ENCODE results near the gene CAPN9.
"Not testable (repeated sequence)": the region's sequence is repeated elsewhere in the genome, so short reads cannot be mapped to it uniquely, and the experiment has no call there.

Gene CAPN9

DNA sequence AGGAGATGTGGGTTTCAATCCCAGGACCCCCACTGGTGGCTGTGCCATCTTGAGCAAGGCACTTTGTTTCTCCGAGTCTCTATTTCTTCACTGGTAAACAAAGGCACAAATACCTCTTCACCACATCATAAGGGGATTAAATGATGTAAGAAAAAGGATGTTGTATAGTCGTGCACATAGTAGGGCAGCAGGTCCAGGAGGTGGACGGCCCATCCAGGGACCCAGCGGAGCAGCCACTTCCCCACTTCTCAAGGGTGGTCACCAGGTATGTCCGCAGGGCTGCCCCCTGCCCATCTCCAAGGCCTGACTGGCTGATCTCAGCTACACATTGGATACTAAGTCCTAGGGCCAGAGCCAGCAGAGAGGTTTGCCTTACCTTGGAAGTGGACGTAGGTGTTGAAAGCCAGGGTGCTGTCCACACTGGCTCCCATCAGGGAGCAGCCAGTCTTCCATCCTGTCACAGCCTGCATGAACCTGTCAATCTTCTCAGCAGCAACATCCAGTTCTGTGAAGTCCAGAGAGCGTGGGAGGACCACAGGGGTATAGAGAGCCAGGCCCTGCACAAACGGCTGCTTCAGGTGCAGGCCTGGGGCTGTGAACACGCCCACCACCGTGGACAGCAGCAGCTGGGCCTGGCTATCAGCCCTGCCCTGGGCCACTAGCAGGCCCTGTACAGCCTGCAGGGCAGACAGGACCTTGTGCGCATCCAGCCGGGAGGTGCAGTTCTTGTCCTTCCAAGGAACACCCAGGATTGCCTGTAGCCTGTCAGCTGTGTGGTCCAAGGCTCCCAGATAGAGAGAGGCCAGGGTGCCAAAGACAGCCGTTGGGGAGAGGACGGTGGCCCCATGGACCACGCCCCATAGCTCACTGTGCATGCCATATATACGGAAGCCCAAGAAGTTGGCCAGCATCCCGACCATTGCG is 37.3 kb upstream of the CAPN9 start:
- FAIRE-seq: no peak

DNA sequence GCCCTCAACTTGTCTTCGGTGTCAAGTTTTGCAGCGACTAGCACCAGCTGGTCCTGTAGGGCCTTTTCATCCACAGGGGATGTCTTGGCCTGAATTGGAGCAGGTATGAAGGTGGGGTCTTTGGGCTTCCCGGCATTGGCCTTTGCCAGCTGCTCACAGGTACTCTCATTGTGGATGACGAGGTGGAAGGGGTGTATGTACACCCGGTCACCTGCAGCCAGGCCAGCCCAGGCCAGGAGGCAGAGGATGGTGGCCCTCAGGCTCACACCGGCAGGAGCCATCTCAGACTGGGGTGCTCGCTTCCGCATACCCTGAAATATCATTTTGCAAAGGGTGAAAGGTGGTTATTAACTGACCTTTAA is 36.7 kb upstream of the CAPN9 start:
- FAIRE-seq: no peak

More for the DNA sequence above, 37.3 kb upstream of the CAPN9 start:
- DNase-seq (ENCODE audit: insufficient read length, low spot score): no peak

DNA sequence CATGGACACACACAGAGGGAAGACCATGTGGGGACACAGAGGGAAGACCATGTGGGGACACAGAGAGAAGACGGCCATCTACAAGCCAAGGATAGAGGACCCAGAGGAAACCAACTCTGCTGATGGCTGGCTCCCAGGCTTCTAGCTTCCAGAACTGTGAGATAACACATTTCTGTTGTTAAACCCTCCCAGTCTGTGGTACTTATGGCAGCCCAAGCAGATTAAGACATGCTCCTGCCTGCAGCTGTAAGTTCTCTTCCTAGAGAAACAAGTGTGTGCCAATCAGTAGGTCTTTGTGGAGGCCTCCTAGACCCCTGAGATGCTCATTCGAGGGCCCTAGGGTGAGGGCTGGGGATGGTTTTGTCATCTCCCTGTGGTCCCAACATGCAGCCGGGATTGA is 35.9 kb upstream of the CAPN9 start:
- FAIRE-seq: no peak
- no peak for DNase-seq (ENCODE audit: insufficient read length, low spot score)

More for the DNA sequence above, 36.7 kb upstream of the CAPN9 start:
- no peak for DNase-seq (ENCODE audit: insufficient read length, low spot score)

DNA sequence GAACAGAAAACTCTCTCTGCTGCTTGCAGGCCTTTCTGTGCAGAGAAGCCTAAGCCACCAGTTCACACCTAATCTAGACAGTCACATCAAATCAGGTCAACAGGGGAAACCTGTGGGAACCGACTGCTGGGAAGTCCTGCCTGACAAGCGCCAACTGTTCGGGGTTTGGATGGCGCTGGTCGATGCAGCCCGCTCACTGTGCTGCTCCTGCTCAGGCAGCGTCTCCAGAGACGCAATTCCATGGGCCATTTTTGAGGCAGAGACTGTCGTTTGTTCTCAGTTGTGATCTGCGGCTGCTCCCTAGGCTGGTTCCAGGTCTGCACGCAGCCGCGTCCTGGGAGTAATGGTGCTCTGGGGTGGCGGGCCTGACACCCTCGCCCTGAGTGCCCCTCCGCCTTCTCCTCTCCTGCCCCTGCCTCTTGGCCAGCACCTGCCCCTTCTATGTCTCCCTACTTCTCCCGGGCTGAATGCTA is 34.7 kb upstream of the CAPN9 start:
- FAIRE-seq (no peak), DNase-seq (ENCODE audit: insufficient read length, low spot score) (no peak)

DNA sequence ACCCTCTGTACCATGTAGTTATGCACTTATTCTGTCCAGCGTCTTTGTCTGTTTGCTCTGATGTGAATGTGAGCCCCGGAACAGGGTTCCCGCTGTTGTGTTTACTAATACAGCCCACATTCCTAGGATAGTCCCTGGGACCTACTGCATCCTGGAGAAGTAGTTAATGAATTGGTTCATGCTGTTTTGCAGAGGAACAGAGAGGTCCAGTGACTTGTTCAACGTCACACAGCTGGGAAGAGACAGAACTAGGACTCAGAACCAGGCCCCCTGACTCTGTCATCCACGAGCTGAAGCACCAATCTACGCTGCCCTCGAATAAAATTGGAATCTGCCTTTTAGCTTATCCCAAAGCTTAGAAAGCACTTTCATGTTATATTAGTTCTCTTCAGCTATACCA is 34.0 kb upstream of the CAPN9 start:
- DNase-seq (ENCODE audit: insufficient read length, low spot score) (no peak), FAIRE-seq (no peak)

DNA sequence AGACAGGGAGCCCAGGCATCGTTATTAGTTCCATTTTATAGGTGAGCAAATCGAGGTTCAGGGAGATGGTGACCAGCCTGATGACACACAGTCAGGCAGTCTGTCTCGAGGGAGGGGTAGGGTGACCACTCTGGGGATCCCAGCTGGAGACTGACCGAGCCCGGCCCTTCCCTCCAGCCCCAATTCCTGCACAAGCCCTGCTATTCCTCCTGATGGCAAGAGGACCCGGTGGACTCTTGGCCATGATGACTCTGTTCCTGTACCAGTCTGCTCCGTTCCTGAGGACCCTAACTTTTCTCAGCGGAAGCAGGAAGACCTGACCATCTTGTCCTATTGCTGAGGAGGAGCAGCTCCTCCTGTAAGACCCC is 33.7 kb upstream of the CAPN9 start:
- DNase-seq (ENCODE audit: insufficient read length, low spot score) (no peak), FAIRE-seq (no peak)

DNA sequence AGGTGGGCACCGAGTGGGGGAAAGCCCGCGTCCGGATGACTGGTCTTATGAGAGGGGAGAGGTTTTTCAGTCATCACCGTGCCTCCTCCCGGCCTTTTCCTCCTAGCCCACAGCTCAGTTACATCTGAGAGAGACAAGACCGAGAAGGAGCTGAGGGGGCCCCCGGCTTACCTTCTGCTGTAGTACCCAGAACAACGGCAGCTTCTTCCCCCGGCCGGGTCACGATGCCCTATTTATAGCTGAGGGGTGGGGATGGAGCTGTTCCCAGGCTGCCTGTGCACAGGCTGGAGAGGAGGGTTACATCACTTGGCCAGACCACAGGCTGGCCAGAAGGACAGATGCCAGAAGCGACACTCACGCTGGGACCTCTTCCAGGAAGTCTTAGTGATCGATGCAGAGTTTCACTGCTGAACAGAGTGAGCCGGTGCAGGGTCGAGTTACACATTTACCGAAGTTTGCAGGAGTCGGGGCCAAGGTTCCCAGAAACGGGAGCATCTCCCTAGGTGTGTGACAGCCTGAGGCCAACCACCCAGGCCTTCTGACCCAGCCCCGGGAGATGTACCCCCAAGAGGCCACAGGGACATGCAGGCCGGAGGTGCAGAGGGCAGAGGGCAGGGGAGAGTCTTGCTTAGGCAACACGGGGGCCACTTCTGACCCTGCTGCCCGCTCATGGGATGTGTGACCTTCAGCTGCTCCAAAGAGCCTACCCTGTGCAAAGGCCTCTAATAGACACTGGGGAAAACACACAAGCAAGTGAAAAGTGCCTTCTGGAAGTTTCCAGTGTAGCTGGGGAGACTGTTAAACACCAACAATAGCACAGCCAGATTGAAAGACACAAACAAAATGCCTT is 33.0 kb upstream of the CAPN9 start, which contains the start of gene AGT:
Gene AGT, minus strand, starts transcription at position 208 of the 850 bp plus-strand sequence. CDS start 3,299 bp downstream, outside the sequence.
- FAIRE-seq (no peak), DNase-seq (ENCODE audit: insufficient read length, low spot score) (peak; percentile 26)

DNA sequence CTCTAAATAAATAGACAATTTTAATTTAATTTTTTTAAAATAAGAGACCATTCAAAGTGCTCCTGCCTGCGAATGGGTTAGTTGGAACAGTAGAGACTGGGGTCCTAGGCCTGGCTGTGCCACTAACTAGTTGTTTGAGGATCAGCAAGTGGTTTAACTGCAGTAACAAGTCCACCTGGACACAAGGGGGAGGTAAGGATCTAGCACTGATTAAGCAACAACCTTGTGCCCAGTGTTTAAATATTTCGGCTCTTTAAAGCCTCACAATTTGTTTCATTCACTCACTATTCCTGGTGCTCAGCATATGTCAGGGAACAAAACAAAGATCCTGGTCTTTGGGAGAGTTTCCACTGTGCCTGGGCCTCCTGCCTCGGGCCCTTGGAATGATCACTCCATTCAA is 31.7 kb upstream of the CAPN9 start:
- FAIRE-seq: no peak
- DNase-seq (ENCODE audit: insufficient read length, low spot score): no peak

DNA sequence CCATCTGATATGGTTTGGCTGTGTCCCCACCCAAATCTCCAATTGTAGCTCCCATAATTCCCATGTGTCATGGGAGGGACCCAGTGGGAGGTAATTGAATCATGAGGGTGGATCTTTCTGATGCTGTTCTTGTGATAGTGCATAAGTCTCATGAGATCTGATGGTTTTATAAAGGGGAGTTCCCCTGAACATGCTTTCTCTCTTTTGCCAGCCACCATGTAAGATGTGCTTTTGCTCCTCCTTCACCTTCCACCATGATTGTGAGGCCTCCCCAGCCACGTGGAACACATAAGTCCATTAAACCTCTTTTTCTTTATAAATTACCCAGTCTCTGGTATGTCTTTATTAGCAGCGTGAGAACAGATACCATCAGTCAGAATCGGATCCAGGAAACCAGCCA is 30.7 kb upstream of the CAPN9 start:
- not testable (repeated sequence) for FAIRE-seq; DNase-seq (ENCODE audit: insufficient read length, low spot score)

DNA sequence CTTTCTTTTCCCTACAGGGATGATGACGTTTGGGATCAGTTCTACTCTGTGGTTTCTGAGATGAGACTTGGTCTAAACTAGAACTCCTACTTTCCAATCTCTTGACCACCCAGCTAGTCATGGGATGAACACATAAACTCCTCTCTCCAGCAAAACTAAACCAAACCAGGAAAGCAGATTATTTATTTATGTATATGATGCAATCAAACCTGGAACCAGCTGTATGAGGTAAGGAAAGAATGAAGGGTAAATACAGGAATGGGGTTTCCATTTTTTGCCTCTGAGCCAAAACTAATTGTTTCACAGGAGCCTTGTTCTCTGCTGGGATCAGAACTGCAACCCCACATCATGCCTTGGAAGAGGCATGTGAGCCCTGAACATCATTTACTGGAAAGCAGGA is 29.9 kb upstream of the CAPN9 start:
- FAIRE-seq: no peak
- DNase-seq (ENCODE audit: insufficient read length, low spot score): no peak

DNA sequence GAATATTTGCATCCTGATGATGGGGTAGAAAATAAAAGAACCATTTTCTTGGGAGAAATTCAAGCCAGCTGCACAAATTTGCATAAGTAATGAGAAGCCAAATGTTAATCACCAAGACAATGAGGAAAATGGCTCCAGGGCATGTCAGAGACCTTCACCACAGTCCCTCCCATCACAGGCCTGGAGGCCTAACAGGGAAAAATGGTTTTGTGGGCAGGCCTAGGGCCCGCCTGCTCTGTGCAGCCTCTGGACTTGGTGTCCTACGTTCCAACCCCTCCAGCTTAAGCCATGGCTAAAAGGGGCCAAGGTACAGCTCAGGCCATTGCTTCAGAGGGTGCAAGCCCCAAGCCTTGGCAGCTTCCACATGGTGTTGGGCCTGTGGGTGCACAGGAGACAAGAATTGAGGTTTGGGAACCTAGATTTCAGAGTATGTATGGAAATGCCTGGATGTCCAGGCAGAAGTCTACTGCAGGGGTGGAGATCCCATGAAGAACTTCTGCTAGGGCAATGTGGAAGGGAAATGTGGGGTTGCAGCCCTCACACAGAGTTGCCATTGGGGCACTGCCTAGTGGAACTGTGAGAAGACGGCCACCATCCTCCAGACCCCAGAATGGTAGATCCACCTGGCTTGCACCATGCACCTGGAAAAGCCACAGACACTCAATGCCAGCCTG is 25.2 kb upstream of the CAPN9 start:
- not testable (repeated sequence) for FAIRE-seq

DNA sequence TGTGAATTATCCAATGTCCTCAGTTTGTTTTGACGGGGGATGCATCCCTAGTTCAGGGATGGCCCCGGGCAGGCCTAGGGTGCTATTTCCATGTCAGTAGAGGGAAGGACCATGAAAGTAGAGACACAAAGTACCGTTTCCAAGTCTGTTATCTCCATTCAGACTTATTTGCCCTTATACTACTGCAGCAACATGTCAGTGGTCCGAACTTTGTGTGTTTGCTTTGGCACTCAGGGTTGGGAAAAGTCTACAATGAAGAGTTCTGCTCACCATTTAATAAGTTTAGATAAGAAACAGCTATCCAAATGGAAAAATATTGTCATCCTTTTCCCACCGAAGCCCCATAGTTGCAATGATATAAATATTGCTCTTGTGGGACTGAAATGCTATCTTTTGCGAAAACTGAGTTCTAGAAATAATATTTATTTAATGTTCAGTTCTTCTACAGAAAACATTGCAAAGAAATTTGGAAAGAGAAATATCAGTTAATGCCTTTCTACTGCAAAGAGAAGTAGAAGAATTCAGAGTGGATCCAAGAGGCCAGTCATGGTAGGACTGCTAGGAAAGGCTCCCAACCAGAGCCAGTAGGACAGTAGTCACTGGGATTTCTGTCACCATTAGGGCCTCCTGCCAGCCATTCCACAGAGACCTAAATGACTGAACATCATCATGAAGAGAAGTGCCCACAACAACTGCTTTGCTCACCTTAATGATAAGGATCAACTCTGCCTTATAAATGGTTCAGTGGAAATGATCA is 21.8 kb upstream of the CAPN9 start:
- DNase-seq (ENCODE audit: insufficient read length, low spot score) (no peak), FAIRE-seq (no peak)

More for the DNA sequence above, 25.2 kb upstream of the CAPN9 start:
- not testable (repeated sequence) for DNase-seq (ENCODE audit: insufficient read length, low spot score)

DNA sequence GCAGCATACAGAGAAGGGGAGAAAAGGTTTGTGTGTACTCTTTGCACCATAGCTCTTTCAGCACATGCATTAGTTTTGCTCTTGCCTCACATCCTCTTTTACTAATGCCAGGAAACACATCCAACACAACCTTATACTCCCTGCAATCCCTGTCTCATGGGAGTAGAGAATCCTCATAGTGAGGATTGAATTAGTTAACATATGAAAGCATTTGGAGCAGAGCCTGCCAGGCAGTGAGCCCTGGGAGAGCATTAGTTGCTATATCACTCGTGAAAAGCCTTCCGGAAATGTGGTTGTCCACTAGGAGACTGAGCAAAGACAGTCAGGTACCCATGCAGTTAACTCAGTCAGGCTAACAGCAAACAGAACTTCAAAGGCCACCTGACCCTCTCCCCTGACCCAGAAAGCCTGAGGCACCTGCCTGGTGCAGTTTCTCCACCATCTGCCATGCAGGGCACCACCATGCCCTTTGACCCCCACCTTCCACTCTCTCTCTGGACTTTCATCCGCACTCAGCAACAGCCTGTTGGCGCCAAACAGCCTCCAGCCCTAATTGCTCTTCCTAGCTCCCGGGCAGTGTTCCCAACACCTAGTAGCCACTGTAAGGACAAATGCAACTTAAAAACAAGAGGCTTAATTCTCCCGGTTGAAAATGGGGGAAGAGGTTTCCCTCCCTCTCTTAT is 18.3 kb upstream of the CAPN9 start:
- no peak for FAIRE-seq
- DNase-seq (ENCODE audit: insufficient read length, low spot score): no peak

DNA sequence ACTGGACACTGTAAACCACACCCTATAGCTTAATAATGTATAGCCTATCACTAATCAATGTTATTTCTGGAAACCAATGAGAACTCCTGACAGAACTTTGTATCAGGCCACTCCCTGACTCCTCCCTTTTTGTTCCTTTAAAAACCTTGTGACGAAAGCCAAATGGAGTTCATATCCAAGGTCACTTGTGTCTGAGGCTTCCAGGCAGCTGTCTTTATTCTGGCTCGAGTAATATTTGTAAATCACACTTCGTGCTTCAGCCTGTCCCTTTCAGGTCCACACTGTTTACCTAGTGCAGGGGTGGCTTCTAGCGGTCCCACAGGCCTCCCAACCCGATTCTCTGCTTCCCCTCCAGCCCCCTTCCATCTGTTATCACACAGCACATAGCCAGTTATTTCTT is 16.2 kb upstream of the CAPN9 start:
- FAIRE-seq (no peak), DNase-seq (ENCODE audit: insufficient read length, low spot score) (no peak)

DNA sequence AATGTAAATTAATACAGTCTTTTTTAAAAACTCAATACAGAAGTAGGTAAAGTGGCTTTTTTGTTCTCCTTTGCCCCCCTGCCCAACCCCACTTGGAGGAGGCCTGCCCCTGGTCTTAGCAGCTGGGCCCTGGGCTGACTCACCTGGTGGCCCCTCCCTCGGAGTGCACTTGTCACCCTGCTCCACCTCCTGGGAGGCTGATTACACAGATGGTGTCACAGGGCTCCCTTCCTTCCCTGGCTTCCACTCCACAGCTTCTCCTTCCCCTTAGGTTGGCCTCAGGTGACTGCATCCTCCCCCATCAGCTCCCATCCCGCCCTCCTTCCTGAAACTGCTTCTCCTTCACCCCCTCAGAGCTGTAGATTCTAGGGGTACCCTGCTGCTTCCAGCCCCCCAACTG is 11.7 kb upstream of the CAPN9 start:
- FAIRE-seq: no peak
- DNase-seq (ENCODE audit: insufficient read length, low spot score): no peak

DNA sequence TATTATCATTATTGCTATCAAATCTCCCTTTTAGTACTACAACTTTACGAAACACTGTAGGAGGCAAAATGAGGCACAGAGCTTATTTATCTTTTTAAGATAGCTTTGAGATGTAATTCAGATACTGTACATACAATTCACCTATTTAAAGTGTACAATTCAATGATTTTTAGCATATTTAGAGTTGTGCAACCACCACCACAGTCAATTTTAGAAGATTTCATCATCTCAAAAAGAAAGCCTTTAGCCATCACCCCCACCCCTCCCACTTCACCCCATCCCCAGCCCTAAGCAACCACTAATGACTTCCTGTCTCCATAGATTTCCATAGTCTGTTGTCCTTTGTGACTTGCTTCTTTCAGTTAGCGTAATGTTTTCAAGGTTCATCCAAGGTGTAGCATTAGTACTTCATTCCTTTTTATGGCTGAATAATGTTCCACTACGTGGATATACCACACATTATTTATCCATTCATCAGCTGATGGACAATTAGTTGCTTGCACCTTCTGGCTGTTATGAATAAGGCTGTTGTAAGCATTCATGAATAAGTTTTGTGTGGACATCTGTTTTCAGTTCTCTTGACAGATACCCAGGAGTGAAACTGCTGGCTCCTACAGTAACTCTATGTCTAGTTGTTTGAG is 9.4 kb upstream of the CAPN9 start:
- FAIRE-seq (no peak), DNase-seq (ENCODE audit: insufficient read length, low spot score) (no peak)

DNA sequence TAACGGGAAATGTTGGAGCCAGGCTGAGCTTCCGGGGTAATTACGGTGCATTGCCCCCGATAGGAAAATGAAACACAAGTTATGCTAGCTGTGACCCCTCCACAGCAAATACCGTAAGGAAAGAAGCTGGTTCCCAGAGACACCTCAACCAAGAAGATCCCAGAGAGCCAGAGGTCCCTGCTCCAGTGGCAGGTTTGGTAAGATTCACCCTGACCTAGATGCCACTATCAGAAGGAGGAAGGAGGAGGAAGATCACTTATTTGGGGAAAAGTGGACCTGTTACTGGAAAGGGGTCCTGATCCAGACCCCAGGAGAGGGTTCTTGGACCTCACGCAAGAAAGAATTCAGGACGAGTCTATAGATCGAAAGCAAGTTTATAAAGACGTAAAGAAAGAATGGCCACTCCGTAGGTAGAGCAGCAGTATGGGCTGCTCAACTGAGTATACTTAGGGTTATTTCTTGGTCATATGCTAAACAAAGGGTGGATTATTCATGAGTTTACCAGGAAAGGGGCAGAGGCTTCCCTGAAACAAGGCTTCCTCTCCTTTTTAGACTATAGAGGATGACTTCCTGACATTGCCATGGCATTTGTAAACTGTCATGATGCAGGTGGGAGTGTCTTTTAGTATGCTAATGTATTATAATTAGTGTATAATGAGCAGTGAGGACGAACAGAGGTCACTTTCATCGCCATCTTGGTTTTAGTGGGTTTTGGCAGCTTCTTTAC is 7.5 kb upstream of the CAPN9 start:
- DNase-seq (ENCODE audit: insufficient read length, low spot score) (no peak), FAIRE-seq (no peak)

DNA sequence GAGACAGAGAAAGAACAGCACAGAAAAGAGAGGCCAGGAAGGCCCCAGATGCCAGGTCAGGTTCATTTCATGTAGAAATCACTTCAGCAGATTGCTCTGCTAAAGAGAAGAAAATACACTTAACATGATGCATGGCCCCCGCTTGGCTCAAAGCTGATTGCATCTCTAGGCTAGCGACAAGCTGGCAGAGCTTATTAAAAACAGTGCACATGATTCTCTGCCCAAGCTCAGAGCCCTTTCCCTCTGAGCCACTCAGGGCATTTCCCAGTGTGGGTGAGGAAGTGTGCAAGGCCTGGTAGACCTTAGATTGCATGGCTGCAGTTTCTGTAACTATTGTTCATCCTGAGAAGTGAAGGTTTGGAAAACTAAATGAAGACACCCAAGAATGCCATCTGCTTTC is 3.3 kb upstream of the CAPN9 start:
- no peak for DNase-seq (ENCODE audit: insufficient read length, low spot score)
- FAIRE-seq: no peak

DNA sequence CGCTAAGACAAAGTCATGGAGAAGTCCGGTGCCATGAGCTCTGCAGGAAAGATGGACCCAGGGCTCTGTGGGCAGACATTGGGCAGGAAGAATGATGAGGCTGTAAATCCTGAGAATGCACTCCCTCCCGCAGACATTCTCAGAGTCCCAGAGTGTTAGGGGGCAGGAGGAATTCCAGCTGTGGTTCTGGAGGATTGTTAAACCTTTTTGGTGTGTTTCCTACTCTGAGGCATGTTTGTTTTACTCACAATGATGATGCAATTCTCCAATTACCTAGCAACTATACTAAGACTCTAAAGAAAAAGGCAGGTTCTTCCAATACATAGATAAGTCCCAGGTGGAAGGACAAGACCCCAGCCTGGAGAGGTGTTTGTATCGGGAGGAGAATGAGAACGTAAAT is 2.8 kb upstream of the CAPN9 start:
- no peak for DNase-seq (ENCODE audit: insufficient read length, low spot score)
- no peak for FAIRE-seq

All from HTR-8/SVneo (cell line).